Central memory CD4-positive, alpha-beta T cell (primary cell): ENCODE results near the gene GPS1.

ENCODE experiments used
- DNase-seq: peaks from one replicate; pipeline ENCODE4 v3.0.0; 2022

Gene GPS1

GRCh38 chr17:82080048-82080788 is 28.5 kb downstream of the GPS1 start:
- DNase-seq: no peak

GRCh38 chr17:82080789-82081464 is 29.2 kb downstream of the GPS1 start:
- DNase-seq: no peak

DNA sequence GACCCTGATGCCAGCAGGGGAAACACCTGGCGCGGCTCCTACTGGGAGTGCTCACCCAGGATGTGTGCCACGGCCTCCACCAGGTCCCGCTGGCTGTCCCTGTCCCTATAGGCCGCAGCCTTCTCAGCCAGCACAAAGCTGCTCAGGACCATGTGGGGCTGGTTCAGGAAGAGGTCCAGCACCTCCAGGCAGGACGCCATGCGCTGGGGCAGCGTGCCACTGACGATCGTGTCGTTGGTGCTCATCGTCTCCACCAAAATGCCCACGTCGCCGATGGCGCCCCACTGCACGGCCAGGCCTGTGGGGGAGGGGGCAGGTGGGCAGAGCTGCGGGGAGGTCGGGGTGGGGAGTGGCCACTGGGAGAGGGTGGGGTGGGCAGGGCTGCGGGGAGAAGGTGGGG is 29.8 kb downstream of the GPS1 start:
- no peak for DNase-seq

DNA sequence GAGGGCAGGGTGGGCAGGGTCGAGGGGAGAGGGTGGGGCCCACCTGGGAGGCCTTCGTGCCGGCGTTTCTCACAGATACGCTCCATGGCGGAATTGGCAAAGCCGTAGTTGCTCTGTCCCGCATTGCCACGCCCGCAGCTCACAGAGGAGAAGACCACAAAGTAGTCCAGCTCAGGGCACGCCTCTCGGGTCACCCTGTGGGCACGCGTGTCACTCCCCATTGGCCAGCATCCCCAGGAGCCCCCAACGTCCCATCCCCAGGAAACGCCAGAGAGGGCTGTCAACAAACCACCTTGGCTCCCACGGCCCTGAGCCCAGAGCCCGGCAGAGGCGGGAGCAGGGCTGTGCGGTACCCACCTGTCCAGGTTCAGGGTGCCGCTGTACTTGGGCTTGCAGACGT is 30.3 kb downstream of the GPS1 start:
- DNase-seq: no peak

- no peak for DNase-seq
These were observed 30.8 kb downstream of the GPS1 start for GRCh38 chr17:82082456-82082855.

- no peak for DNase-seq
These were observed 31.3 kb downstream of the GPS1 start for GRCh38 chr17:82083009-82083408.

DNA sequence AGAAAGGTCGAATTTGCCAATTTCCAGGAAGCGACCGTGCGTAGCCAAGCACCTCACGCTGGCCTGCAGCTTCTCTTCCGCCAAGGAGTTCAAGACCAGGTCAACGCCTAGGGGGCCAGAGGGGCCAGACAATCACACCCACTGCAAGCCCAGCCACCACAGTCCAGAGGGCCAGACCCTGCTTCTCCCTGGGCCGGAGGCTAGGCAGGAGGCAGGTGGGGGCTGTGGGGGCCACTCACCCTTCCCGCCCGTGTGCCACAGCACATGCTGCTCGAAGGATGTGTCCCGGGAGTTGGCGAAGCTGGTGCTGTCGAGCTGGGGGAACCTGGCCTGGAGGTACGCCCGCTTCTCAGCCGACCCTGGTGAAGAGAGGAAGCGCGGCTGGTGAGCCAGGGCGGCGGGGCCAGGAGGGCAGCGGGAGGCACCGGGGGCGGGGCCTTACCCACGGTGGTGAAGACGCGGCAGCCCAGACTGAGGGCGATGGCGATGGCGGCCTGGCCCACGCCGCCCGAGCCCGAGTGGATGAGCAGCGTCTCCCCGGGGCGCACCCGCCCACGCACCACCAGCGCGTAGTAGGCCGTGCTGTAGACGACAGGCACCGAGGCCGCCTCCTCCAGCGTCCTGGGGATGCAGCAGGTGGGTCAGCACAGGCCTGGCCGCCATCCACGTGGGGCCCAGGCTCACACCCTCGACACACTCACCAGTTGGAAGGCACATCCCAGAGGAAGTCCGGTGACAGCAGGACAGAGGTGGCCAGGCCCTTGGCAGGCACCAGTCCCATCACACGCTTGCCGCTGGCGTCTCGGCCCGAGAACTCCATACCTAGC is 32.0 kb downstream of the GPS1 start:
- no peak for DNase-seq

DNA sequence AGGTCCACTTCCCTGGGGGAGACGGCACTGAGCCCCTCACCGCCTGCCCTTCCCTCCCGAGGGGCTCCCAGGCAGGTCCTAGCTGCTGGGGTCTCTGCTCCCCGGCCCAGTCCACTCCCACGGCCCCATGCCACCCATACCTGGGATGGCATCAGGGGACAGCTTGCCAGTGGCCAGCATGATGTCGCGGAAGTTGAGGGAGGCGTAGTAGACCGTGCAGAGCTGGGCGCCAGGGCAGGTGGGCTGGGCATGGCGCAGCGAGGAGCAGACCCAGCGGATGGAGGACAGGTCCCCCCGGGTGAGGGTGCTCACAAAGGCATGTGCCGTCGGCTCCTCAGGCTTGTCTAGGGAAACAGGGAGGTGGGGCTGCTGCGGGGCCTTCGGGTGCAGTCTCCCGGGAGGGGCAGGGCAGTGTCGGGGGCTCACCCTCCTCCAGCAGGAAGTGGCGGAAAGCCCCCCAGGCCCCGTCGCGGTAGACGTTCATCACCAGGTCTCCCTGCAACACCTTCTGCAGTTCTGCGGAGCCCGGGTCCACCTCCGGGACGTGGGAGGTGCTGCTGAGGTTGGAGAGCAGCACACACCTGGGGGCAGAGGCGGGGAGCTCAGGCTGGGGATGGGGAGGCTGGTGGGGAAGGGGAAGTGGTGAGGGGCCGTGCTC is 32.8 kb downstream of the GPS1 start:
- no peak for DNase-seq

DNA sequence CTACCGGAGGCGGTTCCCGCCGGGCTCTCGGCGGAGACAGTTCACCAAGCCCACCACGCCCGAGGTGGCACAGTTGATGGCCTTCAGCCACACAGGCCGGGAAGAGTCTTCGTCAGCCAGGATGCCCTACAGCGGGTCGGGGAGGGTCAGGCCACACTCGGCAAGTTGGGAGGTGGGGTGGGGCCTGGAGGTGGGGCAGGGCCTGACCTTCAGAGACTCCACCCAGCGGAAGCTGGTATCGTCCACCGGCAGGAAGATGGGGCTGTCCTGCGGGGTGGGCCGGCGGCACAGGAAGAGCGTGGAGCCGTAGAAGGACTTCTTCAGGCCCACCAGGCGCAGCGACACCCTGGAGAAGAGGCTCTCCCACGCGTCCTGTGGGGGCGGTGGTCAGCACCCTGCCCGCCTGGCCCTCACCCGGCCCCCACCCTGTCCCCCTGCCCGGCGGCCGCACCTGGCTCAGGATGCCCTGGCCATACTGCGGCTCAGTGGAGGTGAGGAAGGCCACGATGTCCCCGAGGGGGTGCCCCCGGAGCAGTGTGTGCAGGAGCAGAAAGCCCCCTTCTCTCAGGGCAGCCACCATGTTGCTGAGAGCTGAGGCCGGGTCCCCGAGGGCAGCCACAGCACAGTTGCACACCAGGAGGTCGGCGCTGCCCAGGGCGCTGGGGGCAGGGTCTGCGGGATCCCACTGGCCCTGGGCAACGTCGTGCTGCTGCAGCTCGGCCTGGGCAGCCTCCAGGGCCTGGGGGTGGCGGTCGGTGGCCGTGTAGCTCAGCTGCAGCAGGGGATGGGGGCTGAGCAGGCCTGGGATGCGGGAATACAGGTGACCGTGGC is 33.5 kb downstream of the GPS1 start:
- no peak for DNase-seq

- no peak for DNase-seq
These were observed 34.5 kb downstream of the GPS1 start for GRCh38 chr17:82085931-82086764.

DNA sequence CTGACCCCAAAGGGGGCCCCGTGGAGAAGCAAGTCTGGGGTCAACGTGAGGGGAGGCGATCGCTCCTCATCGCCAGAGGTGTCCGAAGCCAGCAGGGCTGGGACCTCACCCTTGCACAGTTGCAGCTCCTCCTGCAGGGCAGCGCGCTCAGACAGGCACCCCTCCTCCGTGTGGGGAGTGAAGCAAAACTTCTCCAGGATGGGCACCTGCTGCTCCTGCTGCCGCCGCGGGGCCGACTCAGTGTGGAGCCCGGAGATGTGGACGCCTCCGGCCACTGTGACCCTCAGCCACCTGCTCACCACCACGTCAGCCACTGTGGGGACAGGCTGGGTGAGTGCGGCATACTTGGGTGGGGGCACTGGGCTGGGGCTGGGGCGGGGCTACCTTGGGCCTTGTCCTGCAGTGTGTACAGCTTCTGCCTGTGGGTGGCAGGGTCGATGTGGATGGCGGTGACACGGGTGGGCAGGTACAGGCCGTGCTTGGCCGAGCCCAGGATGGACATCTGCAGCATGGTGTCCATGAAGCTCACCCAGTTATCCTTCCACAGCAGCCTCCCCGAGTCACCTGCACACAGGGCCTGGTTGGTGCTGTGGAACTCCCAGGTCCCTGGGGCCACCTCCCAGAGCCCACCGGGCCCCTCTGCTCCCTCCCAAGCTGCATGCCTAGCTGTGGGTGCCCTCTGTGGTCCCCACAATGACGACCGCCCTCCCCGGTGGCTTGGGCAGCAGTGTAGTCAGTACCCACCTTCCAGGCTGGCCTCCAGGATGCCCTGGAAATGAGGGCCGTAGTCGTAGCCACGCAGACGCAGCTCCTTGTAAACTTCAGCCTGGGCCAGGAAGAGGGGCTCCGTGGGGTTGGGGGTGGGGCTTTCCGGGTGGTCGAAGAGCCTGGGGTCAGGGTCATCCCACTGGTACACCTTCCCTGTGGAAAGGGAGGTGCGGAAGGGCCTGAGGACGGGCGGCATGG is 35.5 kb downstream of the GPS1 start:
- no peak for DNase-seq

DNA sequence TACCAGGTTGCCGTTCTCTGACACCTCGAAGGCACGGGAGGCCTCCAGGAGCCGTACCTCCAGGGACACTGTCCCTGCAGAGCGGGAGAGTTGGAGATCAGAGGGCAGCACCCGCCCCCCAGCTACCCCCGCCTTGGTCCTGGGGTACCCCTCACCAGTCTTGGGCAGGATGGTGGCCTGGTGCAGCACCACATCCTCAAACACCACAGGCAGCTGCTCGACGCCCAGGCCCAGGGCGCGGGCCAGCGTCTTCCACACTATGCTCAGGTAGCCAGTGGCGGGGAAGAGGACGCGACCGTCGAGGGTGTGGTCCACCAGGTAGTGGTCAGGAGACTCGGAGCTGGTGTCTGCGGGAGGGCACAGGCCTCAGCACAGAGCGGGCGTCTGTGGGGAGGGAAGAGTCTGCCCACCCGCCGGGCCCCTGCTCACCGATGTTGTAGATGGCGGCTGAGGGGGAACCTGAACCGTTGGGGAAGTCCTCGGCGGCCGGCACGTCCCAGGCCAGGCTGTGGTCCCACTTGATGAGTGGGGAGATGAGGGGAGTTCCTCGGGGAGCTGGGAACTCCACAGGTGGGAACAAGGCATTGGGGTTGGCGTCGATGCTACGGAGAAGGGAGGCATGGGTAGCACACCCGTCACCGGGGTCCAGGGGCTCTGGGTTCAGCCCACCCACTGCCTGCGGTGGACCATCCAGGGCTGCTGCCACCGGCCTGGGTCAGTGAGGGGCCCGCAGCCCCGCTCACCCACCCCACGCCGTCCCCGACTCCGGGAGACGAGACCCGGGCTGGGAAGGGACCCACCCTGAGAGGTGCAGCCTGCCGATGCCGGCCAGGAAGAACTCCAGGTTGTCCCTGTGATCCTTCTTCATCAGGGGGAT is 36.5 kb downstream of the GPS1 start:
- DNase-seq: no peak

DNA sequence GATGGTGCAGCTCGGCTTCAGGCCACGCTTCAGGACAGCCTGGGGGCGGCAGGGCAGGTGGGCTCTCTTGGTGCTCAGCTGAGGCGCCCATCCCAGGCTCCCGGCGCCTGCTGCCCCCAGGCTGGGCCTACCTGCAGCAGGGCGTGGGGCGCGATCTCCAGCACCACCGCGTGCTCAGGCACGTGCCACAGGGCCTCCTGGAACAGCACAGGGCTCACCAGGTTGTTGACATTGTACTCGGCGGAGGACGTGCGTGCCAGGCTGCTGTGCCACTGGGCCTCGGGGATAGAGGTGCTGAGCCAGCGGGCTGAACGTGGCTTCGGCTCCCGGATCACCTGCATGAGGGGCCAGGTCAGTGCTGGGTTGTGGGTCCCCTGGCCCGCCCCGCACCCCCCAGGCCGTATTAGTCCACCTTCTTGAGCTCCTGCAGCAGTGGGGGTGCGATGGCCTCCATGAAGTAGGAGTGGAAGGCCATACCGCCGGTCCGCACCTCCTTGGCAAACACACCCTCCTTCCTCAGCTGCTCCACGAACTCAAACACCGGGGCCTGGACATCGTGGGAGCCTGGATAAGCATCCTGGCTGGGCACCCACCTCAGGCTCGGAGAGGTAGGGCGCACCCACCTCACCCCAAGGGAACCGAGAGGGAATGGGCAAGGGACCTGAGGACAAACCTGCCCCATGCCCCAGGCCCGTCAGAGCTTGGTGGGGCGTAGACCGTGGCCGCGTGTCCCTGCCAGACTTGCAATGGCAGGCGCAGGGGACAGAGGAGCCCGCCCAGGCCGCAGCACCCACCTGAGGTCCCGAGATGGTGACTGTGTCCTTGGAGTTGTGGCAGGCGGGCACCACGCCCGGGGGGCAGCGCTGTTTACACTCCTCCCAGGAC is 37.4 kb downstream of the GPS1 start:
- DNase-seq: no peak

DNA sequence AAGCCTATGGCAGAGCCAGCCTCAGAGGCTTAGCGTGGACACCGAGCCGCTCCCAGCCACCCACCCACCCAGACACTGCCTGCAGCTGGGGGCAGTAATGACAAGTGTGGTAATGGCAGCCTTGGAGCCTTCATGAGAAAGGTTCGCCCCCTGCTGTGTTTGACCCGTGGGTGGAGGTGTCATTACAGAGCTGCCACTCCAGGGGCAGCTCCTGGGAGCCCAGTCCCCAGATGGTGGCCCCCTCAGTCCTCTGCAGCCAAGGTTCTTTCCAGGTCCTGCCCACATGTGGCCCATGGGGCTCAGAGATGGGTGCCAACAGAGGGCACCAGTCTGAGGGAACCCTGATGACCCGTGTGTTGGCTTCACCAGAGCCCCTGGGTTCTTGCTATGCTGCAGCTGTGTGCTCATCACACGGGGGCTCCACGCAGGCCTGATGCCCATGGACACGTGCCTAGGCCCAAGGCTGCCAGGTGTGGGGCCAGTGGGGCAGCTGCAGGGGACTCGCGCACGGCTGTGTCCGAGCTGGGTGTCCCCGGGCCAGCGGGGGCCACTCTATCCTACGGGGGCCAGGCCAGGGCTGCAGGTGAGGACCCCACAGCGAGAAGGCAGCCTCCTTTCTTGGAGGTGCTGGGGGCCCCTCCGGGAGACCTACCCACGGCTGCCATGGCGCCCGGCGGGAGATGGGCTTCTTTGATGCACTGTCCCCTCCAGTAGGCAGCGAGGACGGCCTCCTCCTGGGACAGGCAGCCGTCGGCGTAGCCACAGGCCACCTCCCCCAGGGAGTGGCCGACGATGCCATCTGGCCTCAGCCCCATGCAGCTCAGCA is 38.2 kb downstream of the GPS1 start:
- DNase-seq: no peak

DNA sequence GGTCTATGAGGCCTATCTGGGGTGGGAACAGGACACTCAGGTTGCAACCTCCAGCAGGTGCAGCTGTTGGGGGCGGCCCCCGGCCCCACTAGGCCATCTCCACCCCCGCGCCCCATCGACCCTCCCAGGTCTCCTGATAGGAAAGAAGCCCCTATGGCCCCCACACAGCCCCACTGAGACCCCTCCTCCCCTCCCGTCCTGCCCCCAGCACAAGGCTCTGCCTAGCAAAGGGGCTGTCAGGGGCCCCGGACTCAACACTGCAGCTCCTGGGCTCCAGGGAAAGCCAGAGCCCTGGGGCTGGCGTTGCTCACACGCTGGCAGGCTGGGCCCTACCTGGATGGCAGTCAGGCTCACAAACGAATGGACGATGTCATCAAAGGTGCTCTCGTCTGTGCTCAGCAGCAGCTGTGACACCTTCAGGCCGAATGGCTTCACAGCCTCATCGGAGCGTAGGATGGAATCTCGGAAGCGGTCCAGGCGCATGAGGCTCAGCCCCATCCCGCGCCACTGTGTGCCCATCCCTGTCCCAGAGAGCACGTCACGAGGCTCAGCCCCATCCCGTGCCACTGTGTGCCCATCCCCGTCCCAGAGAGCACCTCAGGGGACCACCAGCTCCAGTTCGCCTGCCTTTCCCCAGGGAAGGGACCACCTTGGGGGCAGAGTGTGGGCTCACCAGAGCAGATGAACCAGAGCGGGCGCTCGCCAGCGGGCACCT is 39.0 kb downstream of the GPS1 start:
- DNase-seq: no peak
